Pancreas (tissue), 10 donors: ENCODE measurements around the gene MAPK9. TPM values are rescaled to one million over a fixed set of nuclear protein-coding genes. Genes with fewer than 3 reads are reported as not detected.

Source experiments
- ATAC-seq, 4 donors: fragments of 200-7000 bp; cut with Tn5 transposase; one replicate each; pipeline versions ENCODE4 v1.8.0 to v1.9.1; 2020; ENCODE audit warnings: mild to moderate bottlenecking in 4 of 4, moderate library complexity in 4 of 4
- DNase-seq, 6 donors: peaks; one replicate each; pipeline ENCODE4 v3.0.0-alpha.2; 2020
- FAIRE-seq: peaks from 2 replicates; lab custom pipeline; 2012; peaks lifted over from hg19 to GRCh38; lab: Jason Lieb, UNC
- H3K27ac ChIP-seq, 4 donors: fragments of 200-600 bp; sonication (generic); 1 replicate in 3 of 4; 2 replicates in 1 of 4; pipeline versions ENCODE4 v1.5.0 to v1.8.0; 2020
- H3K27me3 ChIP-seq, 4 donors: fragments of 200-600 bp; one replicate each; pipeline ENCODE4 v1.8.0; 2021
- H3K36me3 ChIP-seq, 3 donors: fragments of 200-600 bp; sonication (generic) in 1 of 3; one replicate each; pipeline versions ENCODE4 v1.5.0 to v1.8.0; 2020 to 2021
- H3K4me1 ChIP-seq, 3 donors: fragments of 200-600 bp; one replicate each; pipeline ENCODE4 v1.8.0; 2021
- H3K4me3 ChIP-seq, 4 donors: fragments of 200-600 bp; sonication (generic) in 2 of 4; one replicate each; pipeline versions ENCODE4 v1.5.0 to v1.8.0; 2020 to 2021
- H3K9me3 ChIP-seq, 4 donors: fragments of 200-600 bp; one replicate each; pipeline ENCODE4 v1.8.0; 2021
- WGBS, 2 donors: extraction: QIAGEN DNeasy Blood & Tissue Kit; methylation state at CpG; one replicate each; pipeline ENCODE4 v1.1.7; 2013; 5-methylcytosine and 5-hydroxymethylcytosine counted together
- intact Hi-C, 3 donors: fragments of 100-400 bp; cut with DNase I; formaldehyde crosslinking; loops; one replicate each; pipeline versions ENCODE4 v1.11.1 to v1.14.2; 2022
- polyA plus RNA-seq, 2 donors: library from polyadenylated mRNA; stranded (reverse); fragments of 200-250 nt; gene quantifications; one replicate each; pipeline ENCODE4 v1.2.3, GENCODE V29; 2013
- total RNA-seq, 6 donors: library from RNA; stranded (reverse); fragmentation: NEBNext Ultra II Directional in 4 of 6; extraction: Animal tissue kit (Norgen Biotek cat#: 25700) in 4 of 6; gene quantifications; one replicate each; pipeline versions ENCODE4 v1.2.1 to v1.2.4, GENCODE V29; 2021 to 2023
- TF ChIP-seq, protein P1 (sequence below), 4 donors: fragments of 200-600 bp; sonication (generic) in 3 of 4; IDR thresholded peaks; one replicate each; pipeline versions ENCODE4 v1.5.0 to v1.8.0; 2021; ENCODE audit warnings: antibody characterized with exemption in 4 of 4
- donor health status: healthy with polysubstance abuse.
- donor health status: DM: no; HTN: no; CAD: no; lungs with moderate emphysema.
- donor health status: DM: no; HTN: no; CAD: no.
- donor health status: control.
- donor health status: control.
- donor health status: Bipolar disorder and iron deficiency.
- donor health status: DM: yes; HTN: yes; CAD: no.
- donor health status: DM: no; HTN: no; CAD: no.
- donor health status: DM: no; HTN: no; CAD: no.
- donor health status: DM: yes; HTN: yes; CAD: no.

The MAPK9 gene
- total and polyA plus RNA-seq, 8 donors: 10.7 to 40.3 (median 28.9) TPM

DNA sequence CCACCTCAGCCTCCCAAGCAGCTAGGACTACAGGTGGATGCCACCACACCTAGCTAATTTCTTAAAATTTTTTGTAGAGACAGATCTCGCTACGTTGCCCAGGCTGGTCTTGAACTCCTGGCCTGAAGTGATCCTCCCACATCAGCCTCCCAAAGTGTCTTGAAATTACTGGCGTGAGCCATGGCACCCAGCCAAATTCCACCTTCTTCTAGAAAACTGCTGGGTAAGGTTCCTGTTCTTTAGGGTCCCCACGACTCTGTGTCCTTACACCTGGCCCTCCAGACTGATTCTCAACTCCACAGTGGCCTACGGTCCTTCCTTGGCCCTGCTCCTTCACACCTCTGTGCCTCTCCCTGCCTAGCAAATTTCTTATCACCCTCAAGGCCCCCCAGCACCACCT, 1.9 kb downstream of the MAPK9 start:
- Histone ChIP-seq H3K27me3 (no peaks in the 10 kb centered on the region), H3K27ac (peak overlapping the region in 3 of 4 donors; percentile 37 to 51 (median 42)), H3K36me3 (no peaks in the 10 kb centered on the region), H3K9me3 (no peaks in the 10 kb centered on the region), H3K4me3 (peak overlapping the region in 2 of 4 donors; percentile 78 to 100), H3K4me1 (peaks cover 23 to 39% (median 23%) of the 10 kb centered on the region in 3 donors)
- TF ChIP-seq, protein P1, sequence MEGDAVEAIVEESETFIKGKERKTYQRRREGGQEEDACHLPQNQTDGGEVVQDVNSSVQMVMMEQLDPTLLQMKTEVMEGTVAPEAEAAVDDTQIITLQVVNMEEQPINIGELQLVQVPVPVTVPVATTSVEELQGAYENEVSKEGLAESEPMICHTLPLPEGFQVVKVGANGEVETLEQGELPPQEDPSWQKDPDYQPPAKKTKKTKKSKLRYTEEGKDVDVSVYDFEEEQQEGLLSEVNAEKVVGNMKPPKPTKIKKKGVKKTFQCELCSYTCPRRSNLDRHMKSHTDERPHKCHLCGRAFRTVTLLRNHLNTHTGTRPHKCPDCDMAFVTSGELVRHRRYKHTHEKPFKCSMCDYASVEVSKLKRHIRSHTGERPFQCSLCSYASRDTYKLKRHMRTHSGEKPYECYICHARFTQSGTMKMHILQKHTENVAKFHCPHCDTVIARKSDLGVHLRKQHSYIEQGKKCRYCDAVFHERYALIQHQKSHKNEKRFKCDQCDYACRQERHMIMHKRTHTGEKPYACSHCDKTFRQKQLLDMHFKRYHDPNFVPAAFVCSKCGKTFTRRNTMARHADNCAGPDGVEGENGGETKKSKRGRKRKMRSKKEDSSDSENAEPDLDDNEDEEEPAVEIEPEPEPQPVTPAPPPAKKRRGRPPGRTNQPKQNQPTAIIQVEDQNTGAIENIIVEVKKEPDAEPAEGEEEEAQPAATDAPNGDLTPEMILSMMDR (IDR thresholded peaks at IDR 0.05): no peak
- no peak for FAIRE-seq
- intact Hi-C loops: loop anchor here in 1 of 3 donors (5.0 kb wide), 1 partner anchor 177 kb away; no protein-coding TSS in a partner anchor
- no peak for ATAC-seq
- WGBS, 2 donors: 32 to 42% methylated on average over 5 of the region's 5 CpGs
- peak in 3 of 6 donors; percentile 29 to 54 (median 47) for DNase-seq

DNA sequence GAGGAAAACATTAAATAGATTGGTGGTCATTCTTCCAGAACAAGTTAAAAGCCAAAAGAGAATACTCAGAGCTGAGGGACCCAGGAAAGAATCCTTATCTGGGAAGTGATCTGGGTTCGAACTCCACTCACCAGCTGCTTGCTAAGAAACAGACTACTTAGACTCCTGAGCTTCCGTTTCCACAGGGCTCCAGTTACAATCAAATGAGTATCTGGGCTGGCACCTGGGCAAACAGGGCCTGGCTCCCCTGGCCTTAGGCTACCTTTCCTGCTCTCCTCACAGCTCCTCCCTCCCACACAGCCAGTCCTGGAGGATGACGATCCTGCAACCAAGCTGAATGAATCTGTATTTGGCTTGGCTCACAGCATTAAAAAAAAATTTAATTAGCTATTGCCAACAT, 2.5 kb downstream of the MAPK9 start:
- H3K9me3 ChIP-seq: no peaks in the 10 kb centered on the region
- peak overlapping the region; percentile 8 to 51 (median 40) for H3K27ac ChIP-seq
- no peaks in the 10 kb centered on the region for H3K36me3 ChIP-seq
- ATAC-seq: peak; percentile 59 to 74 (median 69)
- peak overlapping the region in 1 of 4 donors; percentile 13 for H3K4me3 ChIP-seq
- peaks cover 23 to 39% (median 23%) of the 10 kb centered on the region in 3 donors for H3K4me1 ChIP-seq
- FAIRE-seq: no peak
- DNase-seq: peak in 5 of 6 donors; percentile 82 to 91 (median 85)
- intact Hi-C loops: no loop called here
- no peaks in the 10 kb centered on the region for H3K27me3 ChIP-seq
- 9 to 25% methylated on average over 3 of the region's 3 CpGs for WGBS, 2 donors
- TF ChIP-seq, protein P1 (IDR thresholded peaks at IDR 0.05): no peak

DNA sequence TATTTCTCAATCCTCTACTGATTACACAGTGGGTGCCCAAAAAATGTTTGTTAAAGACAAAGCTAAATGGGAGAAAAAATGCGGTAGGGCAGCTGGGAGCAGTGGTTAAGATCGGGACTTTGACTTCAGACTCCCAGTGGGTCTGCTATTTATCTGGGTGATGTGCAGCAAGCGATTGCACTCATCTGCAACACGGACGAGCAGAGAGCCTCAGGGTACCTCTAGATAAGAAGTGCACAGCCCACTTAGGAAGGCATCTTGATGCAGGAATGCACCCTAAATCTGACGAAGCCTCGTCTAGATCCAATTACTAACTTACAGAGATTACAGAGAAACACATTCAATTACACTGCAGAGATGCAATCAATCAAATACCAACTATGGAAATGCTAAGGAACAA, 4.0 kb downstream of the MAPK9 start:
- Histone ChIP-seq H3K27ac (peak overlapping the region in 1 of 4 donors; percentile 0), H3K27me3 (no peaks in the 10 kb centered on the region), H3K4me1 (peaks cover 23 to 34% (median 23%) of the 10 kb centered on the region in 3 donors), H3K9me3 (no peaks in the 10 kb centered on the region), H3K4me3 (no peak overlapping the region), H3K36me3 (no peaks in the 10 kb centered on the region)
- intact Hi-C loops: no loop called here
- ATAC-seq (no peak), FAIRE-seq (no peak), DNase-seq (no peak)
- TF ChIP-seq, protein P1 (IDR thresholded peaks at IDR 0.05): no peak
- 19 to 20% methylated on average over 7 of the region's 7 CpGs for WGBS, 2 donors

DNA sequence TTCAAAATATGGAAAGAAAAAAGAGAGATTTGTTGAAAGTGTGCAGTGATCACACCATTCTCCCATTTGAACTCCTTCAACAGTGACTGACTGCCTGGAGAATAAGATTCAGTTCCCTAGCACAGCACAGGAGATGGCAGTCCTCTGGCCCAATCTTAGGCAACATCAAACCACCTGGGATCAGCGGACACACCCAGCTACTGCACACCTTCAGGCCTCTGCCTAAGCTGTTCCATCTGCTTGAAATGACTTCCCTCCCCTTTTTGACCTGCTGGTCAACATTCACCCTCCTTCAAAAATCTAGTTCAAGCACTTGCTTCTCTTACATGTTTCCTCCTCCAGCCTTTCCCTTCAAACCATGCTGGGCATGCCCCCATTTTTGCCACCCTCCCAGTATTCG, 4.5 kb downstream of the MAPK9 start:
- Histone ChIP-seq H3K9me3 (no peaks in the 10 kb centered on the region), H3K4me1 (peaks cover 23 to 34% (median 23%) of the 10 kb centered on the region in 3 donors), H3K4me3 (no peak overlapping the region), H3K27me3 (no peaks in the 10 kb centered on the region), H3K27ac (peak overlapping the region in 1 of 4 donors; percentile 0), H3K36me3 (no peaks in the 10 kb centered on the region)
- no peak for DNase-seq
- no peak for ATAC-seq
- 37 to 57% methylated on average over 2 of the region's 2 CpGs for WGBS, 2 donors
- no peak for FAIRE-seq
- intact Hi-C loops: no loop called here
- TF ChIP-seq, protein P1 (IDR thresholded peaks at IDR 0.05): no peak

DNA sequence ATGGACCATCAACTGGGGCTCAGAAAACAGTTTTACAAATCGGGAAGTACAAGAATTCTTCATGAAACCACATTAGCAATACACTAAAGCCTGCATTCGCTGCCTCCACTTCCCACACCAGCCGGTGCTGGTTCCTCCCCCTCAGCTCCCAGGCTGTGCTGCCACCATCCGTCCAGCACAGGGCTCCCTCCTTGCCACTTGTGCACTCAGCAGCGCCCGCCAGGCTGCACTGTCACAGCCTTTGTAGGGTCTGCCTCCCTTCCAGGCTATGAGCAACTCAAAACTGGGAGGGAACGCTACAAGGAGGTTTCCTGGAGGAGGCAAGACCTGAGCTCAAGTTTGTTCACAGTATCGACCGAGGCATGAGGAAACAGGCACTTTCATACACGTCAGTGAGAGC, 7.7 kb downstream of the MAPK9 start:
- H3K36me3 ChIP-seq: peaks cover 0 to 5% (median 3%) of the 10 kb centered on the region in 3 donors
- ATAC-seq: peak in 2 of 4 donors; percentile 21 to 52

More for the DNA sequence above, 7.7 kb downstream of the MAPK9 start:
- TF ChIP-seq, protein P1 (IDR thresholded peaks at IDR 0.05): no peak
- Histone ChIP-seq H3K9me3 (no peaks in the 10 kb centered on the region), H3K27ac (no peak overlapping the region), H3K4me1 (peaks cover 12 to 23% (median 19%) of the 10 kb centered on the region in 3 donors), H3K27me3 (no peaks in the 10 kb centered on the region), H3K4me3 (no peak overlapping the region)
- FAIRE-seq: no peak
- intact Hi-C loops: no loop called here
- 71% methylated on average over 10 of the region's 10 CpGs for WGBS, 2 donors
- DNase-seq: no peak
